ENCODE data around the gene GTF2H4.

Gene GTF2H4

DNA sequence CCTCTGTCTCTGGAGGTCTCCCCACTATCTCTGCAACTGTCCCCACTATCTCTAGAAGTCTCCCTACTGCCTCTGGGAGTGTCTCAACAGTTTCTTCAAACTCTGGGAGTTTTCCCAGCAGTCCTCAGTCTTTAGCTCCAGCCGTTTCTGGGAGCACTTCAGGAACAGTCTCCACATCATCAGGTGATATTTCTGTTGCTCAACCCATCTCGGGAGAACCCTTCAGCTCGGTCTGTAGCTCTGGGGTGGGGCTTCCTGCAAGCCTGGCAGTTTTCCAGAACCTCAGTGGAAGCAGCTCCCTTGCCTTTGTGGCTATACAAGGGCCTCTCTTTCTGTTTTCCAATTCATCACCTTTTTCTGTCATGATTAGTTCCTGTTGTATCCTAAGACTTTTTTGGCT is 27.0 kb downstream of the GTF2H4 start:
- H3K9ac ChIP-seq = no peak overlapping the region
- TF ChIP-seq, protein P1, sequence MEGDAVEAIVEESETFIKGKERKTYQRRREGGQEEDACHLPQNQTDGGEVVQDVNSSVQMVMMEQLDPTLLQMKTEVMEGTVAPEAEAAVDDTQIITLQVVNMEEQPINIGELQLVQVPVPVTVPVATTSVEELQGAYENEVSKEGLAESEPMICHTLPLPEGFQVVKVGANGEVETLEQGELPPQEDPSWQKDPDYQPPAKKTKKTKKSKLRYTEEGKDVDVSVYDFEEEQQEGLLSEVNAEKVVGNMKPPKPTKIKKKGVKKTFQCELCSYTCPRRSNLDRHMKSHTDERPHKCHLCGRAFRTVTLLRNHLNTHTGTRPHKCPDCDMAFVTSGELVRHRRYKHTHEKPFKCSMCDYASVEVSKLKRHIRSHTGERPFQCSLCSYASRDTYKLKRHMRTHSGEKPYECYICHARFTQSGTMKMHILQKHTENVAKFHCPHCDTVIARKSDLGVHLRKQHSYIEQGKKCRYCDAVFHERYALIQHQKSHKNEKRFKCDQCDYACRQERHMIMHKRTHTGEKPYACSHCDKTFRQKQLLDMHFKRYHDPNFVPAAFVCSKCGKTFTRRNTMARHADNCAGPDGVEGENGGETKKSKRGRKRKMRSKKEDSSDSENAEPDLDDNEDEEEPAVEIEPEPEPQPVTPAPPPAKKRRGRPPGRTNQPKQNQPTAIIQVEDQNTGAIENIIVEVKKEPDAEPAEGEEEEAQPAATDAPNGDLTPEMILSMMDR (conservative IDR thresholded peaks at IDR 0.05; ENCODE audit: low read depth, low read length) = no peak
- no peak overlapping the region for H3K27ac ChIP-seq
- H4K20me1 ChIP-seq (ENCODE audit: insufficient read depth) = no peaks in the 10 kb centered on the region
- H3K79me2 ChIP-seq (ENCODE audit: insufficient read depth, low read depth) = no peaks in the 10 kb centered on the region
- no peaks in the 10 kb centered on the region for H3K36me3 ChIP-seq (ENCODE audit: insufficient read depth)
- H3K4me1 ChIP-seq (ENCODE audit: low read depth, poor library complexity, severe bottlenecking) = no peaks in the 10 kb centered on the region
- no peak overlapping the region for H3K4me2 ChIP-seq
- no peak overlapping the region for H2AFZ ChIP-seq (ENCODE audit: low read depth)
- no peaks in the 10 kb centered on the region for H3K27me3 ChIP-seq (ENCODE audit: insufficient read depth, low read depth)
- no peak overlapping the region for H3K4me3 ChIP-seq (IDR thresholded peaks at IDR 0.05; ENCODE audit: insufficient read depth, low read depth, low read length)

DNA sequence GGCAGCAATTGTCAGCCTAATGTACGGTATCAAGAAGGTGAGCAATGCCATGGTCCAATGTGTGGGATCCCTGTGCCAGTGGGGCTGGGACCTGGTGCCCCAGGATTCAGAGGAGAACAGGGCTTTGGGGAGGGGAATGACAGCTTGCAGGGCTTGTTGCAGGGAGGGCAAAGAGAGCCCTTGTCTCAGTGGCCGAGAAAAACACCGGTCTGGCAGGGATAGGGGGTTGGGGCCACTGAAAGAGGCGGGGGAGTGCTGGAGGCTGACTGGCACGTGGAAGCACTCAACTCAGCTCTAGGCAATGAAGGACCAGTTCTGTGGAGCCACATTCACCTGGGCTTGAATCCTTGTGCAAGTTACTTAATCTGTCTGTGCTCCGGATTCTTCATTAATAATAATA is 29.3 kb downstream of the GTF2H4 start:
- TF ChIP-seq, protein P1 (conservative IDR thresholded peaks at IDR 0.05; ENCODE audit: low read depth, low read length) = no peak
- H3K27me3 ChIP-seq (ENCODE audit: insufficient read depth, low read depth) = no peaks in the 10 kb centered on the region
- H2AFZ ChIP-seq (ENCODE audit: low read depth) = no peak overlapping the region
- no peaks in the 10 kb centered on the region for H4K20me1 ChIP-seq (ENCODE audit: insufficient read depth)
- H3K79me2 ChIP-seq (ENCODE audit: insufficient read depth, low read depth) = no peaks in the 10 kb centered on the region
- no peaks in the 10 kb centered on the region for H3K4me1 ChIP-seq (ENCODE audit: low read depth, poor library complexity, severe bottlenecking)
- no peak overlapping the region for H3K9ac ChIP-seq
- no peaks in the 10 kb centered on the region for H3K36me3 ChIP-seq (ENCODE audit: insufficient read depth)
- no peak overlapping the region for H3K27ac ChIP-seq
- no peak overlapping the region for H3K4me2 ChIP-seq
- no peak overlapping the region for H3K4me3 ChIP-seq (IDR thresholded peaks at IDR 0.05; ENCODE audit: insufficient read depth, low read depth, low read length)

DNA sequence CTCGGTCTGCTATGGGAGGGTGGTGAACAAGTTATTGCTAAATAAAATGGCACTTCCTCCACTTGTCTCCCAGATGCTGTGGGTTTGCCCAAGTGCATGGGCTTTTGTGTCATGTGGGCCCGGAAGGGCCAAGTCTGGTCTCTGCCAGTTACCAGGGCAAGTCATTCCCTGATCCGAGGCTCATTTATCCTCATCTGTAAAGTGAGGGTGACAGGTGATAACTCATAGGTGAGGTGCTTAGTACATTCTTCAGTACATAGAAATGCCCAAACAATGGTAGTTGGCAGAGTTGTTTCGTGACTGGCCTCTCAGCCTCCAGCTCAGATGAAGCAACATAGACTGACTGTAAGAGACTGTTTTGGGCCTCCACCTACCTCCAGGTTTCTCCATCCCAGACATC is 30.7 kb downstream of the GTF2H4 start:
- H3K36me3 ChIP-seq (ENCODE audit: insufficient read depth) = no peaks in the 10 kb centered on the region
- H3K4me2 ChIP-seq = no peak overlapping the region
- H4K20me1 ChIP-seq (ENCODE audit: insufficient read depth) = no peaks in the 10 kb centered on the region
- no peaks in the 10 kb centered on the region for H3K4me1 ChIP-seq (ENCODE audit: low read depth, poor library complexity, severe bottlenecking)
- H3K27ac ChIP-seq = no peak overlapping the region
- no peak overlapping the region for H2AFZ ChIP-seq (ENCODE audit: low read depth)
- no peak overlapping the region for H3K4me3 ChIP-seq (IDR thresholded peaks at IDR 0.05; ENCODE audit: insufficient read depth, low read depth, low read length)
- H3K27me3 ChIP-seq (ENCODE audit: insufficient read depth, low read depth) = no peaks in the 10 kb centered on the region
- no peak overlapping the region for H3K9ac ChIP-seq
- no peaks in the 10 kb centered on the region for H3K79me2 ChIP-seq (ENCODE audit: insufficient read depth, low read depth)
- TF ChIP-seq, protein P1 (conservative IDR thresholded peaks at IDR 0.05; ENCODE audit: low read depth, low read length) = no peak

DNA sequence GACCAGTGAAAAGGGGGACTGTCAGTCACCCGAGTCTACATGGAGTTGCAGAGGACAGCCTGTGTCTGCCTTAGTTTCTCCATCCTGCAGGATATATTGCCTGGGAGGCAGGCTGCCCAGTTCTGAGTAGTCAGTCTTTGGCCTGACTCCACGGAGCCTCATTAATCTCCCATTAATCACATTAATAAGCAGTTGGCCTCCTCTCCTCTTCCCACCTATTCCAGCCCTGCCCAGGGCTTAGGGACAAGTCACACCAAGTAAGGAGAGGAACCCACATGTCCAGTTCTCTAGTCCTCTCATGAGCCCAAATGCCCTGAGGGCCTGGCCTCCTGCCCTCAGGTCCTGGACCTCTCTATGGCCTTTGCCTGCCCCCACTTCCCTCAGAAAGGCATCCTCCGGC is 31.5 kb downstream of the GTF2H4 start:
- no peaks in the 10 kb centered on the region for H3K4me1 ChIP-seq (ENCODE audit: low read depth, poor library complexity, severe bottlenecking)
- H3K4me3 ChIP-seq (IDR thresholded peaks at IDR 0.05; ENCODE audit: insufficient read depth, low read depth, low read length) = no peak overlapping the region
- no peak overlapping the region for H3K4me2 ChIP-seq
- no peaks in the 10 kb centered on the region for H3K79me2 ChIP-seq (ENCODE audit: insufficient read depth, low read depth)
- no peak overlapping the region for H3K27ac ChIP-seq
- no peak overlapping the region for H2AFZ ChIP-seq (ENCODE audit: low read depth)
- no peaks in the 10 kb centered on the region for H3K36me3 ChIP-seq (ENCODE audit: insufficient read depth)
- H3K9ac ChIP-seq = no peak overlapping the region
- H3K27me3 ChIP-seq (ENCODE audit: insufficient read depth, low read depth) = no peaks in the 10 kb centered on the region
- no peaks in the 10 kb centered on the region for H4K20me1 ChIP-seq (ENCODE audit: insufficient read depth)
- TF ChIP-seq, protein P1 (conservative IDR thresholded peaks at IDR 0.05; ENCODE audit: low read depth, low read length) = no peak

Data from KMS-11 (cell line).